Fibroblast of skin of left biceps (primary cell): ENCODE results near the gene PCDHA12.
"Not testable (repeated sequence)": the region's sequence is repeated elsewhere in the genome, so short reads cannot be mapped to it uniquely, and the experiment has no call there.

Source experiments
- DNase-seq, 2 experiments: peaks; one replicate each; pipeline ENCODE4 v3.0.0-alpha.2; 2013; ENCODE audit warnings: low read depth in 2 of 2

The PCDHA12 gene

GRCh38 chr5:140875085-140876065 is at the start of gene PCDHA12:
Gene PCDHA12, plus strand, starts transcription at chr5:140875308. Its CDS starts 165 bp downstream, at chr5:140875473.
- no peak for DNase-seq

DNA sequence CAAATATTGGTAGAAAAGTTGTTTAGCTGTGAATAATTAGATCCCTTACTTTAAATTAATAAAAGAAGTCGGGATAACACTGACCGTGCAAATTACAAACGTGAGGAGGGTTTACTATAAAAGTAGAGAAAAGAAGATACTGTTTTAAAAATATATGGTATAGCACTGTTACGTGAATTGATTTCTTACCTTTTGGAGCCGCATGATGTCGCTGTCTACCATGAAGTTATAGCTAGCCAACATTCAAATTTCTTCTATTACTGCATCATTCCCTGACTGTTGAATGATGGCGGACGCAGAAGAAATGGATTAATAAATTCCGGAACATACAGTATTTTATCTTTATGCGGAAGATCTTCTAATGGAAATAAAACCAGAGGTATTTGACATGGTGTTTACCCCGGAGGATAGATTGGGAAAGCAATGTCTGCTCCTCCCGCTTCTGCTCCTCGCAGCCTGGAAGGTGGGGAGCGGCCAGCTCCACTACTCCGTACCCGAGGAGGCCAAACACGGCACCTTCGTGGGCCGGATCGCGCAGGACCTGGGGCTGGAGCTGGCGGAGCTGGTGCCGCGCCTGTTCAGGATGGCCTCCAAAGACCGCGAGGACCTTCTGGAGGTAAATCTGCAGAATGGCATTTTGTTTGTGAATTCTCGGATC is 47.3 kb upstream of the PCDHA12 start, which contains the start of gene PCDHA6:
Gene PCDHA6 (plus strand): TSS at position 257 of the 658 bp plus-strand sequence. CDS start 132 bp downstream, at position 389.
- no peak for DNase-seq

DNA sequence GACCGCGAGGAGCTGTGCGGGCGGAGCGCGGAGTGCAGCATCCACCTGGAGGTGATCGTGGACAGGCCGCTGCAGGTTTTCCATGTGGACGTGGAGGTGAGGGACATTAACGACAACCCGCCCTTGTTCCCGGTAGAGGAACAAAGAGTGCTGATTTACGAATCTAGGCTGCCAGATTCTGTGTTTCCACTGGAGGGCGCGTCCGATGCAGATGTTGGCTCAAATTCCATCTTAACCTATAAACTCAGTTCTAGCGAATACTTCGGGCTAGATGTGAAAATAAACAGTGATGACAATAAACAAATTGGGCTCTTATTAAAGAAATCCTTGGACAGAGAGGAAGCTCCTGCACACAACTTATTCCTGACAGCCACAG is 46.8 kb upstream of the PCDHA12 start:
- no peak for DNase-seq

- DNase-seq = not testable (repeated sequence)
Observed at GRCh38 chr5:140829511-140830501, 45.3 kb upstream of the PCDHA12 start.

GRCh38 chr5:140833993-140834392 is 41.1 kb upstream of the PCDHA12 start, which contains the start of gene PCDHA7:
Gene PCDHA7, plus strand, starts transcription at chr5:140834269. Its CDS starts 115 bp downstream, at chr5:140834384.
- peak in 1 of 2 experiments; percentile 4 for DNase-seq

GRCh38 chr5:140834439-140835008 is 40.6 kb upstream of the PCDHA12 start:
- not testable (repeated sequence) for DNase-seq

DNA sequence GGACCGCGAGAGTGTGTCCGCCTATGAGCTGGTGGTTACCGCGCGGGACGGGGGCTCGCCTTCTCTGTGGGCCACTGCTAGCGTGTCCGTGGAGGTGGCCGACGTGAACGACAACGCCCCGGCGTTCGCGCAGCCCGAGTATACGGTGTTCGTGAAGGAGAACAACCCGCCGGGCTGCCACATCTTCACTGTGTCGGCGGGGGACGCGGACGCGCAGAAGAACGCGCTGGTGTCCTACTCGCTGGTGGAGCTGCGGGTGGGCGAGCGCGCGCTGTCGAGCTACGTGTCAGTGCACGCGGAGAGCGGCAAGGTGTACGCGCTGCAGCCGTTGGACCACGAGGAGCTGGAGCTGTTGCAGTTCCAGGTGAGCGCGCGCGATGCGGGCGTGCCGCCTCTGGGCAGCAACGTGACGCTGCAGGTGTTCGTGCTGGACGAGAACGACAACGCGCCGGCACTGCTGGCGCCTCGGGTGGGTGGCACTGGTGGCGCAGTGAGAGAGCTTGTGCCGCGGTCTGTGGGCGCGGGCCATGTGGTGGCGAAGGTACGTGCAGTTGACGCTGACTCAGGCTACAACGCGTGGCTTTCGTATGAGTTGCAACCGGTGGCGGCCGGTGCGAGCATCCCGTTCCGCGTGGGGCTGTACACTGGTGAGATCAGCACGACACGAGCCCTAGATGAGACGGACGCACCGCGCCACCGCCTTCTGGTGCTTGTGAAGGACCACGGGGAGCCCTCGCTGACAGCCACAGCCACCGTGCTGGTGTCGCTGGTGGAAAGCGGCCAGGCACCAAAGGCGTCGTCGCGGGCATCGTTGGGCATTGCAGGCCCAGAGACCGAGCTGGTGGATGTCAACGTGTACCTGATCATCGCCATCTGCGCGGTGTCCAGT is 39.2 kb upstream of the PCDHA12 start:
- DNase-seq = no peak

DNA sequence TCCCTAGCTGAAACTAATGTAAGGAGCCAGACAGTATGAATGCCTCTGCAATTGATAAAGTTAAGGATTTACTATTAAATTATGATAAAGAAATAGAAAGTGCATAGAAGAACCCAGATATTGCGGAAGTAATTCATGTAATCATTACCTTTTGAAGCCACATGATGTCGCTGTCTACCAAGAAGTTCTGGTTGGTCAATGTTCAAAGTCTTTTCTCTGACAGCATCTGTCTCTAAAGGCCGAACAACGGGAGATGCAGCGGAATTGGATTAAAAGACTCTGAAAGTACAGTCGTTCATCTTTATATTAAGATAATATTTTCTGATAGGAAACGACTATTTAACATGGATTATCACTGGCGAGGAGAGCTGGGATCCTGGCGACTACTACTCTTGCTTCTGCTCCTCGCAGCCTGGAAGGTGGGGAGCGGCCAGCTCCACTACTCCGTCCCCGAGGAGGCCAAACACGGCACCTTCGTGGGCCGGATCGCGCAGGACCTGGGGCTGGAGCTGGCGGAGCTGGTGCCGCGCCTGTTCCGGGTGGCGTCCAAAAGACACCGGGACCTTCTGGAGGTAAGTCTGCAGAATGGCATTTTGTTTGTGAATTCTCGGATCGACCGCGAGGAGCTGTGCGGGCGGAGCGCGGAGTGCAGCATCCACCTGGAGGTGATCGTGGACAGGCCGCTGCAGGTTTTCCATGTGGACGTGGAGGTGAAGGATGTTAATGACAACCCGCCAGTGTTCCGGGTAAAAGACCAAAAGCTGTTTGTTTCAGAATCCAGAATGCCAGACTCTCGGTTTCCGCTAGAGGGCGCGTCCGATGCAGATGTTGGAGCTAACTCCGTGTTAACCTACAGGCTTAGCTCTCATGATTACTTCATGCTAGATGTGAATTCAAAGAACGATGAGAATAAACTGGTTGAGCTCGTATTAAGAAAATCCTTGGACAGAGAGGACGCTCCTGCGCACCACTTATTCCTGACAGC is 33.8 kb upstream of the PCDHA12 start, which contains the start of gene PCDHA8:
Gene PCDHA8 (plus strand): TSS at position 210 of the 985 bp plus-strand sequence. CDS start 135 bp downstream, at position 345.
- no peak for DNase-seq

GRCh38 chr5:140842798-140843733 is 32.0 kb upstream of the PCDHA12 start:
- DNase-seq = no peak

DNA sequence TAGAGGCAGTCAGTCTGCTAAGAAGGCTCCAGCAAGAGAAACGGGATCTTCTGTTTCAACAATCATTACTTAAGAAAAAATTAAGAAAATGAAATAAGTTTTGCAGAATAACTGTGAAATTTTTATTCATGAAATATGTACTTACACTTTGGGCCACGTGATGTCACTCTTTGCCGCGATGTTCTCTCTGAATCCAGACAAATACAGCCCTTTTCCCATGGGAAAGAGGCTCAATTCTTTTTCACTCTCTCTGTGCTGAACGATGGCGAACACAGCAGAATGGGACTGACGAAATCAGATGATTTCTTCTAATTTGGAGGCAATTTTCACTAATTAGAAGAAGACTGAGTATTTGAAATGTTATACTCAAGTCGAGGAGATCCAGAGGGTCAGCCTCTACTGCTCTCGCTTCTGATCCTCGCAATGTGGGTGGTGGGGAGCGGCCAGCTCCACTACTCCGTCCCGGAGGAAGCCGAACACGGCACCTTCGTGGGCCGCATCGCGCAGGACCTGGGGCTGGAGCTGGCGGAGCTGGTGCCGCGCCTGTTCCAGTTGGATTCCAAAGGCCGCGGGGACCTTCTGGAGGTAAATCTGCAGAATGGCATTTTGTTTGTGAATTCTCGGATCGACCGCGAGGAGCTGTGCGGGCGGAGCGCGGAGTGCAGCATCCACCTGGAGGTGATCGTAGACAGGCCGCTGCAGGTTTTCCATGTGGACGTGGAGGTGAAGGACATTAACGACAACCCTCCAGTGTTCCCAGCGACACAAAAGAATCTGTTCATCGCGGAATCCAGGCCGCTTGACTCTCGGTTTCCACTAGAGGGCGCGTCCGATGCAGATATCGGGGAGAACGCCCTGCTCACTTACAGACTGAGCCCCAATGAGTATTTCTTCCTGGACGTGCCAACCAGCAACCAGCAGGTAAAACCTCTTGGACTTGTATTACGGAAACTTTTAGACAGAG is 26.7 kb upstream of the PCDHA12 start, which contains the start of gene PCDHA9:
Gene PCDHA9 (plus strand): TSS at position 244 of the 964 bp plus-strand sequence. CDS start 114 bp downstream, at position 358.
- not testable (repeated sequence) for DNase-seq

GRCh38 chr5:140849831-140850634 is 25.1 kb upstream of the PCDHA12 start:
- not testable (repeated sequence) for DNase-seq

GRCh38 chr5:140855772-140856674 is 19.1 kb upstream of the PCDHA12 start, which contains the start of gene PCDHA10:
Gene PCDHA10, plus strand, starts transcription at chr5:140855897. Its CDS starts 152 bp downstream, at chr5:140856049.
- no peak for DNase-seq

GRCh38 chr5:140857177-140857986 is 17.7 kb upstream of the PCDHA12 start:
- DNase-seq = no peak
